A673 (cell line): ENCODE measurements around the gene TPK1. TPM values are rescaled to one million over a fixed set of nuclear protein-coding genes. Genes with fewer than 3 reads are reported as not detected.

Experiments used
- BruUV-seq: library from RNA; stranded (reverse); fragments of 400-500 nt; replicated peaks from 2 replicates; lab custom pipeline; 2021; lab: Mats Ljungman, UMichigan
- CTCF ChIA-PET: fragments of 300-600 bp; sonication (Branson Sonifier 250); formaldehyde crosslinking; loops from one replicate; lab custom pipeline; 2022; ENCODE audit warnings: antibody characterized with exemption; lab: Charles Lee
- POLR2A ChIA-PET: fragments of 300-600 bp; sonication (Branson Sonifier 250); formaldehyde crosslinking; loops from one replicate; lab custom pipeline; 2022; ENCODE audit warnings: antibody characterized with exemption; ENCODE audit not compliant: low non-redundant PET; lab: Charles Lee
- DNase-seq: peaks from one replicate; pipeline ENCODE4 v3.0.0-alpha.2; 2015; ENCODE audit warnings: low spot score
- H3K27ac ChIP-seq: fragments of 200-600 bp; sonication (generic); 2 replicates; pipeline ENCODE4 v1.5.1; 2016; ENCODE audit warnings: mixed run types, low read depth, mild to moderate bottlenecking, mixed read lengths, antibody characterized with exemption, low read length; ENCODE audit not compliant: poor library complexity, severe bottlenecking
- H3K27me3 ChIP-seq: fragments of 200-600 bp; sonication (generic); replicated peaks from 2 replicates; pipeline ENCODE4 v1.6.1; 2017; ENCODE audit warnings: mixed run types, low read depth, mild to moderate bottlenecking, mixed read lengths, antibody characterized with exemption, low read length; ENCODE audit not compliant: insufficient read depth, poor library complexity
- H3K36me3 ChIP-seq: fragments of 200-600 bp; sonication (generic); 2 replicates; pipeline ENCODE4 v1.6.1; 2016; ENCODE audit warnings: mixed run types, mild to moderate bottlenecking, mixed read lengths, antibody characterized with exemption, low read length; ENCODE audit not compliant: insufficient read depth, poor library complexity, severe bottlenecking
- H3K4me1 ChIP-seq: fragments of 200-600 bp; sonication (generic); 2 replicates; pipeline ENCODE4 v1.6.1; 2017; ENCODE audit warnings: mixed run types, mild to moderate bottlenecking, mixed read lengths, antibody characterized with exemption, low read length; ENCODE audit not compliant: insufficient read depth, poor library complexity, severe bottlenecking
- H3K4me3 ChIP-seq: fragments of 200-600 bp; sonication (generic); 2 replicates; pipeline ENCODE4 v1.5.1; 2016; ENCODE audit warnings: low read depth, mixed run types, mild to moderate bottlenecking, mixed read lengths, low read length; ENCODE audit not compliant: poor library complexity, severe bottlenecking
- H3K9me3 ChIP-seq: fragments of 200-600 bp; sonication (generic); 2 replicates; pipeline ENCODE4 v1.6.1; 2016; ENCODE audit warnings: mixed run types, low read depth, mild to moderate bottlenecking, mixed read lengths, antibody characterized with exemption, low read length; ENCODE audit not compliant: poor library complexity, severe bottlenecking
- CTCF ChIP-seq: fragments of 300-800, 200-600 bp; sonication (generic); conservative IDR thresholded peaks from 2 replicates; pipeline ENCODE4 v1.5.1; 2017; ENCODE audit warnings: low read depth, mild to moderate bottlenecking, antibody characterized with exemption, low read length, moderate library complexity, mixed read lengths
- EZH2 ChIP-seq: fragments of 200-600 bp; sonication (generic); IDR thresholded peaks from 2 replicates; pipeline ENCODE4 v1.6.1; 2017; ENCODE audit warnings: borderline replicate concordance, low read depth, mild to moderate bottlenecking, mixed read lengths, antibody characterized with exemption, low read length; ENCODE audit not compliant: poor library complexity, severe bottlenecking
- intact Hi-C: fragments of 100-400 bp; cut with micrococcal nuclease; formaldehyde crosslinking; loops from one replicate; pipeline ENCODE4 v1.10.0; 2022; ENCODE audit not compliant: unreplicated experiment
- total RNA-seq: library from RNA; stranded (reverse); gene quantifications from 2 replicates; pipeline ENCODE4 v1.2.3, GENCODE V29; 2021

The TPK1 gene
- total RNA-seq, 1 experiment from 2014 or later = 3.5 TPM

- no peak for DNase-seq
- no peak overlapping the region for H3K27ac ChIP-seq
- ChIA-PET POLR2A (no interaction called here), CTCF (no interaction called here)
- TF ChIP-seq EZH2 = no peak
- no peak for TF ChIP-seq CTCF
- no peaks in the 10 kb centered on the region for H3K27me3 ChIP-seq
- no peaks in the 10 kb centered on the region for H3K4me1 ChIP-seq
- BruUV-seq = no TSS peak
- H3K36me3 ChIP-seq = no peaks in the 10 kb centered on the region
- H3K9me3 ChIP-seq = no peaks in the 10 kb centered on the region
- no peak overlapping the region for H3K4me3 ChIP-seq
- intact Hi-C loops = no loop called here
Measured at GRCh38 chr7:144759653-144760052, 76.2 kb downstream of the TPK1 start.

- no peak for DNase-seq
- no peaks in the 10 kb centered on the region for H3K4me1 ChIP-seq
- H3K4me3 ChIP-seq = no peak overlapping the region
- H3K27ac ChIP-seq = no peak overlapping the region
- CTCF ChIA-PET = no interaction called here
- peaks cover 5% of the 10 kb centered on the region for H3K27me3 ChIP-seq
- intact Hi-C loops = no loop called here
- BruUV-seq = no TSS peak
- no peaks in the 10 kb centered on the region for H3K36me3 ChIP-seq
- TF ChIP-seq EZH2 (no peak), CTCF (no peak)
- H3K9me3 ChIP-seq = no peaks in the 10 kb centered on the region
- POLR2A ChIA-PET = no interaction called here
Measured at GRCh38 chr7:144747936-144748335, 87.9 kb downstream of the TPK1 start.

- ChIA-PET POLR2A (no interaction called here), CTCF (interaction anchor here (0.7 kb wide), 1 partner anchor 230 kb away, joined by 5 read pairs; no protein-coding TSS in a partner anchor)
- H3K27ac ChIP-seq = no peak overlapping the region
- H3K9me3 ChIP-seq = no peaks in the 10 kb centered on the region
- no peaks in the 10 kb centered on the region for H3K4me1 ChIP-seq
- DNase-seq = peak; percentile 41
- H3K36me3 ChIP-seq = no peaks in the 10 kb centered on the region
- peak; percentile 69 for TF ChIP-seq CTCF
- TF ChIP-seq EZH2 = no peak
- no TSS peak for BruUV-seq
- no peak overlapping the region for H3K4me3 ChIP-seq
- intact Hi-C loops = no loop called here
- H3K27me3 ChIP-seq = peaks cover 4% of the 10 kb centered on the region
Measured at GRCh38 chr7:144738708-144739314, 97.0 kb downstream of the TPK1 start.
